Measurements from ENCODE around the gene BMPR1B.

Gene BMPR1B

DNA sequence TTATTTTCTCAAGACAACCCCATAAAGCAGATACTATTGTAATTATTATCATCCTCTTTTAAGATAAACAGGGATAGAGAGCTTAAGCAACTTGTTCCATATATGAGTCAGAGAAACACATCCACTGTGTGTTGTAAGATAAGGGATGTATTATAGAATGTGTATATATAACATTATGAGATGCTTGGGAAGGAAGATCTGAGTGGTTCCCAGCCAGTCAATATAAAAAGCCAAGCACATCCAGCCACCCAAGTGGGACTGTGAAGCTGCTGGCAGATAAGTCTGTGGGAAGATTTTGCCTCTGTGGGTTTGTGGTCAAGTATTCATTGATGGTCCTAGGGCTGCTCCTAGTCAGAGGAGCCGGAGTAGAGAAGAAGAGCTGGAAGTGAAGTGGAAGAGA is 16.5 kb upstream of the BMPR1B start:
- H3K79me2 ChIP-seq (ENCODE audit: insufficient read depth, low read length) = no peaks in the 10 kb centered on the region
- H3K27me3 ChIP-seq (ENCODE audit: insufficient read depth, low read length, poor library complexity) = no peaks in the 10 kb centered on the region
- ATAC-seq (ENCODE audit: insufficient read depth, low read depth) (no peak), DNase-seq (no peak)
- H3K27ac ChIP-seq (ENCODE audit: low read length) = no peak overlapping the region
- H3K36me3 ChIP-seq (ENCODE audit: insufficient read depth, low read length) = no peaks in the 10 kb centered on the region
- H3K9me3 ChIP-seq (ENCODE audit: insufficient read depth, low read length, severe bottlenecking) = no peaks in the 10 kb centered on the region
- H2AFZ ChIP-seq (ENCODE audit: low read depth, low read length) = no peak overlapping the region
- H3K4me1 ChIP-seq (ENCODE audit: insufficient read depth, low read length) = no peaks in the 10 kb centered on the region
- no peak overlapping the region for H3K4me3 ChIP-seq (ENCODE audit: low read depth in 1 of 2, low read length in 2 of 2)
- H3K9ac ChIP-seq (ENCODE audit: low read depth, low read length) = no peak overlapping the region
- no peaks in the 10 kb centered on the region for H4K20me1 ChIP-seq (ENCODE audit: insufficient read depth, low read length)
- H3K4me2 ChIP-seq (ENCODE audit: insufficient read depth, low read length) = no peak overlapping the region
- TF ChIP-seq EZH2 (IDR thresholded peaks at IDR 0.05; ENCODE audit: borderline replicate concordance, low read depth, low read length, severe bottlenecking) = no peak
- no peak for TF ChIP-seq CTCF (IDR thresholded peaks at IDR 0.05; ENCODE audit: borderline replicate concordance, extremely low read depth, low read length, poor library complexity, severe bottlenecking)

GRCh38 chr4:94743838-94744237 is 13.9 kb upstream of the BMPR1B start:
- Histone ChIP-seq H3K36me3 (ENCODE audit: insufficient read depth, low read length) (no peaks in the 10 kb centered on the region), H4K20me1 (ENCODE audit: insufficient read depth, low read length) (no peaks in the 10 kb centered on the region), H3K9ac (ENCODE audit: low read depth, low read length) (no peak overlapping the region), H3K27me3 (ENCODE audit: insufficient read depth, low read length, poor library complexity) (no peaks in the 10 kb centered on the region), H3K79me2 (ENCODE audit: insufficient read depth, low read length) (no peaks in the 10 kb centered on the region), H3K27ac (ENCODE audit: low read length) (no peak overlapping the region), H2AFZ (ENCODE audit: low read depth, low read length) (no peak overlapping the region), H3K4me3 (ENCODE audit: low read depth in 1 of 2, low read length in 2 of 2) (no peak overlapping the region), H3K9me3 (ENCODE audit: insufficient read depth, low read length, severe bottlenecking) (no peaks in the 10 kb centered on the region), H3K4me1 (ENCODE audit: insufficient read depth, low read length) (no peaks in the 10 kb centered on the region), H3K4me2 (ENCODE audit: insufficient read depth, low read length) (no peak overlapping the region)
- TF ChIP-seq CTCF (IDR thresholded peaks at IDR 0.05; ENCODE audit: borderline replicate concordance, extremely low read depth, low read length, poor library complexity, severe bottlenecking) = no peak
- TF ChIP-seq EZH2 (IDR thresholded peaks at IDR 0.05; ENCODE audit: borderline replicate concordance, low read depth, low read length, severe bottlenecking) = no peak
- DNase-seq = no peak
- ATAC-seq (ENCODE audit: insufficient read depth, low read depth) = no peak

DNA sequence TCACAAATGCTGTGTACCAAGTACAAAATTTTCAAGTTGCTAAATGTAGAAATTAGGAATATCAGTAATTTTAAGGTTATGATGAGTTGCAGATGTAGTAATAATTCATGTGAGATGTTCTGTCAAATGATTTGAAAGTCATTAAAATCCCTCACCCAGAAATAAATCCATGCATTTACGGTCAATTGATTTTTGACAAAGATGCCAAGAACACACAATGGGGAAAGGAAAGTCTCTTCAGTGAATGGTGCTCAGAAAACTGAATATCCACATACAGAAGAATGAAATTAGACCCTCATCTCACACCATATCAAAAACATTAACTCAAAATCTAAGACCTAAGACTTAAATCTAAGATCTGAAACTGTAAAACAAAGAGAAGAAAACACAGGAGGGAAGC is 12.9 kb upstream of the BMPR1B start:
- no peaks in the 10 kb centered on the region for H3K36me3 ChIP-seq (ENCODE audit: insufficient read depth, low read length)

More for the DNA sequence above, 12.9 kb upstream of the BMPR1B start:
- no peaks in the 10 kb centered on the region for H3K4me1 ChIP-seq (ENCODE audit: insufficient read depth, low read length)
- ATAC-seq (ENCODE audit: insufficient read depth, low read depth) (no peak), DNase-seq (no peak)
- H3K27me3 ChIP-seq (ENCODE audit: insufficient read depth, low read length, poor library complexity) = no peaks in the 10 kb centered on the region
- H4K20me1 ChIP-seq (ENCODE audit: insufficient read depth, low read length) = no peaks in the 10 kb centered on the region
- TF ChIP-seq EZH2 (IDR thresholded peaks at IDR 0.05; ENCODE audit: borderline replicate concordance, low read depth, low read length, severe bottlenecking) = no peak
- TF ChIP-seq CTCF (IDR thresholded peaks at IDR 0.05; ENCODE audit: borderline replicate concordance, extremely low read depth, low read length, poor library complexity, severe bottlenecking) = no peak
- H2AFZ ChIP-seq (ENCODE audit: low read depth, low read length) = no peak overlapping the region
- no peak overlapping the region for H3K27ac ChIP-seq (ENCODE audit: low read length)
- no peak overlapping the region for H3K4me2 ChIP-seq (ENCODE audit: insufficient read depth, low read length)
- H3K4me3 ChIP-seq (ENCODE audit: low read depth in 1 of 2, low read length in 2 of 2) = no peak overlapping the region
- no peaks in the 10 kb centered on the region for H3K9me3 ChIP-seq (ENCODE audit: insufficient read depth, low read length, severe bottlenecking)
- no peak overlapping the region for H3K9ac ChIP-seq (ENCODE audit: low read depth, low read length)
- no peaks in the 10 kb centered on the region for H3K79me2 ChIP-seq (ENCODE audit: insufficient read depth, low read length)

Data from DND-41 (cell line).